Vagina (tissue), 2 donors: ENCODE measurements around the gene ITGB4.

ENCODE experiments used
- CTCF ChIP-seq, 3 experiments: fragments of 450-650 bp in 2 of 3; fragments of 200-600 bp in 1 of 3; sonication (generic) in 1 of 3; IDR thresholded peaks; one replicate each; pipeline ENCODE4 v1.5.1; 2017 to 2019; ENCODE audit warnings: antibody characterized with exemption in 3 of 3, mild to moderate bottlenecking in 2 of 3, moderate library complexity in 2 of 3
- POLR2A ChIP-seq, 2 donors: fragments of 450-650 bp; IDR thresholded peaks; one replicate each; pipeline ENCODE4 v1.6.1; 2017; ENCODE audit warnings: antibody characterized with exemption in 2 of 2, mild to moderate bottlenecking in 2 of 2, moderate library complexity in 2 of 2
- POLR2AphosphoS5 ChIP-seq, 2 donors: sonication (generic); formaldehyde crosslinking; IDR thresholded peaks; one replicate each; pipeline ENCODE4 v1.9.0; 2017; ENCODE audit warnings: antibody characterized with exemption in 2 of 2, mild to moderate bottlenecking in 2 of 2, low read depth in 1 of 2; ENCODE audit not compliant: insufficient read depth in 1 of 2

- TF ChIP-seq CTCF (IDR thresholded peaks at IDR 0.05) (no peak), POLR2A (IDR thresholded peaks at IDR 0.05) (no peak), POLR2AphosphoS5 (IDR thresholded peaks at IDR 0.05; ENCODE audit: insufficient read depth in 1 of 2, low read depth in 1 of 2) (no peak)
Observed at GRCh38 chr17:75762513-75763268, 41.4 kb downstream of the ITGB4 start.
